Activated CD4-positive, CD25-positive, alpha-beta regulatory T cell (primary cell): Measurements from ENCODE around the gene CRLF1.

Source experiments
- DNase-seq, 4 experiments: peaks; one replicate each; lab custom pipeline; 2025; lab: John Stamatoyannopoulos, UW

Gene CRLF1

DNA sequence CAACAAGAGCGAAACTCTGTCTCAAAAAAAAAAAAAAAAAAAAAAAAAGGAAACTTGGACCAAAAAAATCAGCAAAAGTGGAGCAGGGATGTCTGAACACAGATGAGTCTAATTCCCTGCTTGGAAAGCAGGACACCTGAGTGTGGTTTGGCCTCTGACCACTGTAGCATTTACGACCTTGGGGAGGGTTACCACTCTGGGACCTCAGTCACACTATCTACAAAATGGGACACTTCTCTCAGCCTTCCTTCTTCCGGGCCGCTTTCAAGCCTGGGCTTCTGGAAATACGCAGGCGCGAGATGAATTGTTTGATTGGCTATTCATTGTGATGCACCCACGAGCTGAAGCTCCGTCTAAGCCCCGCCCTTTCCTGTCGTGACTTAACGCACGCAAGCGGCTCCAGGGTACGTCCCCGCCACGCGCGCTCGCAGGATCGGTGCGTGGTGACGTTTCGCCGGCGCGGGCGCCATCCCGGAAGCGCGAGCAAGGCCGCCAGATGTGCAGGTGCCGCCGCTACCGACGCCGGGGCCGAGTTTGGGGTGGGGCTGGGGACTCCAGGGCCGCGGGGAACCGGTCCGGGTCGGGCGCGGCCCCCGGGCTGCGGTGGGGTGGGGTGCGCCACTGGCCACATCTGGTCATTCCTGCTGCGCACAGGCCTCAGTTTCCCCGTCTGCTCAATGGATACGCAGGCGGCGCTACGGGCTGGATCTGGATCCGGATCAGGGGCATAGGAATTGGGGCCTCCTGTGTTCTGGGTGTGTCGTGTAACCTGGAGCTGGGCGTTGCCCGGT, 49.0 kb downstream of the CRLF1 start, which contains the start of gene KXD1:
Gene KXD1 (plus strand): TSS at position 460 of the 791 bp plus-strand sequence. CDS start 4,187 bp downstream, outside the sequence.
- DNase-seq = peak; percentile 92 to 98 (median 94)

- DNase-seq = no peak
Observed at GRCh38 chr19:18551631-18552030, 55.0 kb downstream of the CRLF1 start.

DNA sequence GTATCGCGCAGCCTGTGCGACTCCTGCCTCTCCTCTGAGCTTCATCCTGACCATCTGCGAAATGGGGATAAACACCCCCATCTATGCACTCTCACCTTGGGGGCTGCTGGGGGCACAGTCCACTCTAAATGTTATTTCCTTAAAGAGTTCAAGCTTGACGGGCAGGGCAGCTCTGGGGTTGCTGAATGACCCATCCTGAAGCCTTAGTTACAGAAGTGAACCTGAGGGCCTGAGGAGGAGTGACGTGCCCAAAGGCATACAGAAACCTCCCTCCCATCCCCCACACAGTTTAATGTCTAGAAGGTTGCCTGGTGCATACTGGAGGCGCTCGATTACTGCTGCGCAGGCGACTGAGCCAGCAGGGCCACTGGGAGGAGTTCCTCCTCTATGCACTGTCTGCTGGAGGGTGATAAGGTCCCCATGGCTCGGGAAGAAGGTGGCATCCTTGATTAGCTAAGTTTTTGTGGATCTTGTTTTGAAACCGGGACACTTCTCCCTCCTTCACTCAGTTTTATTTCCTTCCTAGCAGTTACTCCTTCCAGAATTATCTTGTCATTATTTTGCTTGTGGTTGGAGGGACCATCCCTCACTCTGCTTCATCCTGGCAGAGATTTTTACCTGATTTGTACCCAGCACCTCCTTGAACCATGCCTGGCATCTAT, 62.7 kb downstream of the CRLF1 start:
- peak; percentile 26 to 60 (median 40) for DNase-seq
